Smooth muscle cell of the pulmonary artery (primary cell): ENCODE data around the gene TEX55. TPM values are rescaled to one million over a fixed set of nuclear protein-coding genes. Genes with fewer than 3 reads are reported as not detected.

Source experiments
- total RNA-seq: library from RNA; depleted of rRNA; stranded (reverse); fragments of >200 nt; gene quantifications from 2 replicates; pipeline ENCODE4 v1.2.3, GENCODE V29; 2014

TEX55 gene
- total RNA-seq: not detected in 2 replicates

GRCh38 chr3:119145500-119146167, at the start of gene TEX55:
TEX55 (plus strand) TSS chr3:119146165; CDS start chr3:119146190, 25 bp downstream.

GRCh38 chr3:119173325-119173724, 27.4 kb downstream of the TEX55 start, which contains the start of gene UPK1B:
UPK1B (plus strand) TSS chr3:119173598; CDS start chr3:119186742, 13,144 bp downstream.

Other genes with a start within 250 kb of the TEX55 start
- under 0.01 and 0.10 TPM in 2 replicates for gene IGSF11, start 111.3 kb upstream of the TEX55 start, total RNA-seq
- 0.17 and 0.98 TPM in 2 replicates for gene UPK1B, start 27.4 kb downstream of the TEX55 start, total RNA-seq
- gene B4GALT4, start 94.7 kb downstream of the TEX55 start, total RNA-seq: 58.1 and 65.1 TPM in 2 replicates
- 9.8 and 16.9 TPM in 2 replicates for gene ARHGAP31, start 148.2 kb downstream of the TEX55 start, total RNA-seq